GM12878 (cell line): ENCODE results near the gene FBXO42. TPM values are rescaled to one million over a fixed set of nuclear protein-coding genes. Genes with fewer than 3 reads are reported as not detected.

Experiments
- ATAC-seq: fragments of 200-7000 bp; cut with Tn5 transposase; 3 replicates; pipeline ENCODE4 v1.9.1; 2020; ENCODE audit warnings: mild to moderate bottlenecking, moderate library complexity
- BruUV-seq: library from RNA; stranded (reverse); fragments of 400-500 nt; replicated peaks from 2 replicates; lab custom pipeline; 2021; lab: Mats Ljungman, UMichigan
- CTCF ChIA-PET: fragments of 300-600 bp; sonication (Branson Sonifier 250); formaldehyde crosslinking; extraction: SDS; loops from one replicate; lab custom pipeline; 2021; ENCODE audit warnings: inconsistent platforms; lab: Yijun Ruan, JAX
- POLR2A ChIA-PET: fragments of 350-600 bp; formaldehyde crosslinking; extraction: SDS; loops from one replicate; lab custom pipeline; 2021; ENCODE audit warnings: inconsistent platforms; lab: Charles Lee
- RAD21 ChIA-PET: fragments of 300-600 bp; sonication (Branson Sonifier 250); formaldehyde crosslinking; loops from one replicate; lab custom pipeline; 2023; ENCODE audit warnings: antibody characterized with exemption; ENCODE audit not compliant: unreplicated experiment; lab: Charles Lee
- SMC1A ChIA-PET: fragments of 300-600 bp; sonication (Branson Sonifier 250); formaldehyde crosslinking; loops from one replicate; lab custom pipeline; 2023; ENCODE audit not compliant: unreplicated experiment, uncharacterized antibody; lab: Charles Lee
- DNase-seq: peaks from one replicate; pipeline ENCODE4 v3.0.0-alpha.2; 2011; ENCODE audit warnings: low read depth, low spot score
- FAIRE-seq: peaks from 3 replicates; lab custom pipeline; 2011; peaks lifted over from hg19 to GRCh38; lab: Jason Lieb, UNC
- H2AFZ ChIP-seq: 2 replicates; pipeline ENCODE4 v1.6.0; 2011; ENCODE audit warnings: low read depth, low read length, control low read depth; ENCODE audit not compliant: control insufficient read depth
- H3K27ac ChIP-seq: 2 replicates; pipeline ENCODE4 v1.5.1; 2011; ENCODE audit warnings: control low read depth; ENCODE audit not compliant: control insufficient read depth, insufficient read depth
- H3K27me3 ChIP-seq, 2 experiments: replicated peaks in 1 of 2; 2 replicates each; pipeline versions ENCODE4 v1.6.0 to v1.6.1; 2011; ENCODE audit warnings: low read length in 1 of 2; ENCODE audit not compliant: control insufficient read depth in 2 of 2, insufficient read depth in 2 of 2
- H3K36me3 ChIP-seq, 2 experiments: 2 replicates each; pipeline ENCODE4 v1.5.1; 2011; ENCODE audit warnings: low read length in 1 of 2; ENCODE audit not compliant: control insufficient read depth in 2 of 2, insufficient read depth in 2 of 2
- H3K4me1 ChIP-seq: 2 replicates; pipeline ENCODE4 v1.6.1; 2011; ENCODE audit warnings: mild to moderate bottlenecking, low read length, moderate library complexity, mixed read lengths; ENCODE audit not compliant: control insufficient read depth, insufficient read depth
- H3K4me2 ChIP-seq: 2 replicates; pipeline ENCODE4 v1.6.0; 2011; ENCODE audit warnings: control low read depth; ENCODE audit not compliant: control insufficient read depth, insufficient read depth
- H3K4me3 ChIP-seq: fragments of 200-600 bp; sonication (generic); 2 replicates; pipeline ENCODE4 v1.5.1; 2016
- H3K79me2 ChIP-seq: 2 replicates; pipeline ENCODE4 v1.6.0; 2011; ENCODE audit warnings: low read length; ENCODE audit not compliant: control insufficient read depth, insufficient read depth
- H3K9ac ChIP-seq: 2 replicates; pipeline ENCODE4 v1.8.0; 2011; ENCODE audit warnings: low read length, control low read depth, mixed read lengths; ENCODE audit not compliant: control insufficient read depth, insufficient read depth
- H3K9me3 ChIP-seq: replicated peaks from 3 replicates; pipeline ENCODE4 v1.5.1; 2011; ENCODE audit warnings: mild to moderate bottlenecking, low read length; ENCODE audit not compliant: control insufficient read depth, insufficient read depth
- H4K20me1 ChIP-seq: 2 replicates; pipeline ENCODE4 v1.6.0; 2011; ENCODE audit not compliant: control insufficient read depth, insufficient read depth
- ASH2L ChIP-seq: fragments of 300-600, 200-600 bp; sonication (generic); IDR thresholded peaks from 2 replicates; pipeline ENCODE4 v1.6.1; 2017; ENCODE audit warnings: low read depth, mild to moderate bottlenecking, borderline replicate concordance
- EED ChIP-seq: sonication (generic); IDR thresholded peaks from 2 replicates; pipeline ENCODE4 v1.6.1; 2016; ENCODE audit warnings: antibody characterized with exemption, low read depth
- IKZF1 ChIP-seq: fragments of 450-650 bp; conservative IDR thresholded peaks from 2 replicates; pipeline ENCODE4 v1.6.1; 2017; ENCODE audit warnings: antibody characterized with exemption, mild to moderate bottlenecking
- IRF4 ChIP-seq: IDR thresholded peaks from 2 replicates; pipeline ENCODE4 v1.6.1; 2011; ENCODE audit warnings: low read depth, low read length
- MTA3 ChIP-seq: IDR thresholded peaks from 2 replicates; pipeline ENCODE4 v1.6.1; 2012; ENCODE audit warnings: low read length, inconsistent platforms, borderline replicate concordance
- NBN ChIP-seq: fragments of 450-650 bp; IDR thresholded peaks from 2 replicates; pipeline ENCODE4 v1.6.1; 2016
- PML ChIP-seq: IDR thresholded peaks from 2 replicates; pipeline ENCODE4 v1.6.1; 2012; ENCODE audit warnings: low read length, inconsistent platforms
- POLR2AphosphoS5 ChIP-seq: IDR thresholded peaks from 2 replicates; pipeline ENCODE4 v1.6.1; 2011; ENCODE audit warnings: mild to moderate bottlenecking, low read length, inconsistent platforms
- RB1 ChIP-seq: fragments of 450-650 bp; formaldehyde crosslinking; IDR thresholded peaks from 2 replicates; pipeline ENCODE4 v1.6.1; 2017; ENCODE audit warnings: mild to moderate bottlenecking, borderline replicate concordance
- RFX5 ChIP-seq: IDR thresholded peaks from 2 replicates; pipeline ENCODE4 v1.6.1; 2011; ENCODE audit warnings: low read depth, low read length, improper control_type of control experiment
- RUNX3 ChIP-seq: IDR thresholded peaks from 2 replicates; pipeline ENCODE4 v1.6.1; 2012; ENCODE audit warnings: low read length, inconsistent platforms
- SRF ChIP-seq, 2 experiments: IDR thresholded peaks; 2 replicates each; pipeline ENCODE4 v1.6.1; 2011; ENCODE audit warnings: low read depth in 2 of 2, low read length in 2 of 2, mild to moderate bottlenecking in 1 of 2, moderate library complexity in 1 of 2
- WRNIP1 ChIP-seq: IDR thresholded peaks from 2 replicates; pipeline ENCODE4 v1.6.1; 2011; ENCODE audit warnings: low read depth, low read length, improper control_type of control experiment, borderline replicate concordance
- YY1 ChIP-seq: IDR thresholded peaks from 2 replicates; pipeline ENCODE4 v1.6.1; 2011; ENCODE audit warnings: low read depth, mild to moderate bottlenecking, low read length
- WGBS: methylation state at CpG from one replicate; pipeline ENCODE4 v1.1.6; 2016; ENCODE audit warnings: low lambda C conversion rate; ENCODE audit not compliant: insufficient replicate concordance, insufficient coverage; ENCODE audit errors: missing lambda C conversion rate; 5-methylcytosine and 5-hydroxymethylcytosine counted together
- in situ Hi-C: fragments of 300-500 bp; cut with MboI; formaldehyde crosslinking; loops from 9 replicates; pipeline ENCODE4 v1.14.3; 2018; ENCODE audit warnings: mixed read lengths
- intact Hi-C: fragments of 100-400 bp; cut with micrococcal nuclease; formaldehyde crosslinking; loops from one replicate; pipeline ENCODE4 v1.14.2; 2022; ENCODE audit not compliant: unreplicated experiment
- polyA plus RNA-seq, 11 experiments: library from polyadenylated mRNA; depleted of rRNA in 4 of 11; unstranded in 6 of 11; stranded (reverse) in 5 of 11; fragments of >200 nt; fragmentation: Nextera tagmentation in 4 of 11; fragmentation: Illumina TruSeq in 1 of 11; extraction: Ambion mirVana in 4 of 11; extraction: Trizol in 1 of 11; gene quantifications; 1 replicate in 1 of 11; 2 replicates in 10 of 11; pipeline versions ENCODE4 v1.2.1 to v1.2.3, GENCODE V29; 2011 to 2016; ENCODE audit warnings: inconsistent platforms in 2 of 11, missing spikeins in 2 of 11, low read depth in 1 of 11
- total RNA-seq, 4 experiments: library from RNA; depleted of rRNA in 3 of 4; stranded (reverse); fragments of >200 nt in 3 of 4; fragmentation: Illumina TruSeq in 1 of 4; extraction: Trizol in 1 of 4; gene quantifications; 2 replicates each; pipeline versions ENCODE4 v1.2.1 to v1.2.3, GENCODE V29; 2013 to 2021
- TF ChIP-seq, protein P1 (sequence below): fragments of 450-650 bp; IDR thresholded peaks from 2 replicates; pipeline ENCODE4 v1.6.1; 2016; ENCODE audit warnings: mild to moderate bottlenecking
- TF ChIP-seq, protein P2 (sequence below): fragments of 450-650 bp; IDR thresholded peaks from 2 replicates; pipeline ENCODE4 v1.6.1; 2016; ENCODE audit warnings: mild to moderate bottlenecking, moderate library complexity, borderline replicate concordance

Gene FBXO42
- total and polyA plus RNA-seq, 10 of the 15 experiments (the other 5 are each of a cell fraction or from before 2014, with no cell fraction given), result 6.1 to 23.8 (median 15.2) TPM

- intact Hi-C loops, result loop anchor here (1.0 kb wide), 1 partner anchor 20 kb away; the partner anchor contains the start of gene SZRD1
- TF ChIP-seq YY1 (0 out of 2 replicates have a peak, but pooled peaks have one; percentile 10), POLR2AphosphoS5 (0 out of 2 replicates have a peak, but pooled peaks have one; percentile 26), MTA3 (peak; percentile 75; the same call in 1 of the 2 replicates), RFX5 (no peak), IKZF1 (peak; percentile 33; the same call in 1 of the 2 replicates), ASH2L (peak; percentile 66; the same call in 1 of the 2 replicates), IRF4 (peak; percentile 24; the same call in 1 of the 2 replicates), EED (0 out of 2 replicates have a peak, but pooled peaks have one; percentile 18), SRF (IDR thresholded peaks at IDR 0.05; ENCODE audit: low read depth in 2 of 2, low read length in 2 of 2) (peak in 1 of 2 experiments; percentile 74; a peak in 1 of 4 replicates), WRNIP1 (0 out of 2 replicates have a peak, but pooled peaks have one; percentile 57), RUNX3 (no peak), RB1 (no peak), NBN (0 out of 2 replicates have a peak, but pooled peaks have one; percentile 36), PML (0 out of 2 replicates have a peak, but pooled peaks have one; percentile 27)
- TF ChIP-seq, protein P1, sequence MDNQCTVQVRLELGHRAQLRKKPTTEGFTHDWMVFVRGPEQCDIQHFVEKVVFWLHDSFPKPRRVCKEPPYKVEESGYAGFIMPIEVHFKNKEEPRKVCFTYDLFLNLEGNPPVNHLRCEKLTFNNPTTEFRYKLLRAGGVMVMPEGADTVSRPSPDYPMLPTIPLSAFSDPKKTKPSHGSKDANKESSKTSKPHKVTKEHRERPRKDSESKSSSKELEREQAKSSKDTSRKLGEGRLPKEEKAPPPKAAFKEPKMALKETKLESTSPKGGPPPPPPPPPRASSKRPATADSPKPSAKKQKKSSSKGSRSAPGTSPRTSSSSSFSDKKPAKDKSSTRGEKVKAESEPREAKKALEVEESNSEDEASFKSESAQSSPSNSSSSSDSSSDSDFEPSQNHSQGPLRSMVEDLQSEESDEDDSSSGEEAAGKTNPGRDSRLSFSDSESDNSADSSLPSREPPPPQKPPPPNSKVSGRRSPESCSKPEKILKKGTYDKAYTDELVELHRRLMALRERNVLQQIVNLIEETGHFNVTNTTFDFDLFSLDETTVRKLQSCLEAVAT, result peak; percentile 38; the same call in 1 of the 2 replicates
- TF ChIP-seq, protein P2, sequence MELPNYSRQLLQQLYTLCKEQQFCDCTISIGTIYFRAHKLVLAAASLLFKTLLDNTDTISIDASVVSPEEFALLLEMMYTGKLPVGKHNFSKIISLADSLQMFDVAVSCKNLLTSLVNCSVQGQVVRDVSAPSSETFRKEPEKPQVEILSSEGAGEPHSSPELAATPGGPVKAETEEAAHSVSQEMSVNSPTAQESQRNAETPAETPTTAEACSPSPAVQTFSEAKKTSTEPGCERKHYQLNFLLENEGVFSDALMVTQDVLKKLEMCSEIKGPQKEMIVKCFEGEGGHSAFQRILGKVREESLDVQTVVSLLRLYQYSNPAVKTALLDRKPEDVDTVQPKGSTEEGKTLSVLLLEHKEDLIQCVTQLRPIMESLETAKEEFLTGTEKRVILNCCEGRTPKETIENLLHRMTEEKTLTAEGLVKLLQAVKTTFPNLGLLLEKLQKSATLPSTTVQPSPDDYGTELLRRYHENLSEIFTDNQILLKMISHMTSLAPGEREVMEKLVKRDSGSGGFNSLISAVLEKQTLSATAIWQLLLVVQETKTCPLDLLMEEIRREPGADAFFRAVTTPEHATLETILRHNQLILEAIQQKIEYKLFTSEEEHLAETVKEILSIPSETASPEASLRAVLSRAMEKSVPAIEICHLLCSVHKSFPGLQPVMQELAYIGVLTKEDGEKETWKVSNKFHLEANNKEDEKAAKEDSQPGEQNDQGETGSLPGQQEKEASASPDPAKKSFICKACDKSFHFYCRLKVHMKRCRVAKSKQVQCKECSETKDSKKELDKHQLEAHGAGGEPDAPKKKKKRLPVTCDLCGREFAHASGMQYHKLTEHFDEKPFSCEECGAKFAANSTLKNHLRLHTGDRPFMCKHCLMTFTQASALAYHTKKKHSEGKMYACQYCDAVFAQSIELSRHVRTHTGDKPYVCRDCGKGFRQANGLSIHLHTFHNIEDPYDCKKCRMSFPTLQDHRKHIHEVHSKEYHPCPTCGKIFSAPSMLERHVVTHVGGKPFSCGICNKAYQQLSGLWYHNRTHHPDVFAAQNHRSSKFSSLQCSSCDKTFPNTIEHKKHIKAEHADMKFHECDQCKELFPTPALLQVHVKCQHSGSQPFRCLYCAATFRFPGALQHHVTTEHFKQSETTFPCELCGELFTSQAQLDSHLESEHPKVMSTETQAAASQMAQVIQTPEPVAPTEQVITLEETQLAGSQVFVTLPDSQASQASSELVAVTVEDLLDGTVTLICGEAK, result no peak
- peak overlapping the region; percentile 77 for H3K4me2 ChIP-seq
- CTCF ChIA-PET, result interaction anchor here (0.5 to 4.2 kb wide), 8 partner anchors 9 to 224 kb away, joined by 3 to 30 read pairs (median 4); partner anchors contain the start of gene NECAP2
- no TSS peak for BruUV-seq
- peak overlapping the region; percentile 78 for H3K4me3 ChIP-seq
- POLR2A ChIA-PET, result interaction anchor here (0.5 to 3.6 kb wide), 13 partner anchors 10 to 975 kb away, joined by 3 to 34 read pairs (median 4); partner anchors contain the start of genes NECAP2 and SZRD1
- SMC1A ChIA-PET, result interaction anchor here (0.6 to 4.7 kb wide), 12 partner anchors 13 to 106 kb away, joined by 3 to 30 read pairs (median 4); partner anchors contain the start of genes FBXO42 and NECAP2
- RAD21 ChIA-PET, result interaction anchor here (0.6 to 3.5 kb wide), 9 partner anchors 13 to 152 kb away, joined by 3 to 37 read pairs (median 10); partner anchors contain the start of genes NECAP2 and SZRD1
- no peak for DNase-seq
- peaks cover 90% of the 10 kb centered on the region for H3K79me2 ChIP-seq
- no peak for FAIRE-seq
- H2AFZ ChIP-seq, result no peak overlapping the region
- in situ Hi-C loops, result no loop called here
- peaks cover 19% of the 10 kb centered on the region for H4K20me1 ChIP-seq
- peak overlapping the region; percentile 77 for H3K27ac ChIP-seq
- ATAC-seq, result peak; percentile 76
- H3K4me1 ChIP-seq, result peaks cover 37% of the 10 kb centered on the region
- 9% methylated on average over 14 of the region's 14 CpGs for WGBS
- no peaks in the 10 kb centered on the region for H3K27me3 ChIP-seq
- peak overlapping the region; percentile 53 for H3K9ac ChIP-seq
- H3K36me3 ChIP-seq, result peaks cover 5 to 10% of the 10 kb centered on the region in 2 experiments; a peak in 3 of 4 replicates
- H3K9me3 ChIP-seq, result no peaks in the 10 kb centered on the region
Measured at GRCh38 chr1:16387201-16388188, 35.2 kb upstream of the FBXO42 start.
